Osteoblast (primary cell): Measurements from ENCODE around the gene FLII. TPM values are rescaled to one million over a fixed set of nuclear protein-coding genes. Genes with fewer than 3 reads are reported as not detected.

ENCODE experiments used
- DNase-seq: peaks from one replicate; pipeline ENCODE4 v3.0.0; 2011; ENCODE audit warnings: low spot score, mixed read lengths; ENCODE audit not compliant: insufficient read length; ENCODE audit errors: missing footprints
- H2AFZ ChIP-seq: 2 replicates; pipeline ENCODE4 v1.6.0; 2011; ENCODE audit warnings: mild to moderate bottlenecking, low read length
- H3K27ac ChIP-seq: 2 replicates; pipeline ENCODE4 v1.5.1; 2011; ENCODE audit warnings: mild to moderate bottlenecking, low read depth, low read length, moderate library complexity
- H3K27me3 ChIP-seq: 2 replicates; pipeline ENCODE4 v1.6.0; 2012; ENCODE audit warnings: mild to moderate bottlenecking, control low read depth, inconsistent platforms, low read length, moderate library complexity; ENCODE audit not compliant: insufficient read depth
- H3K36me3 ChIP-seq: 2 replicates; pipeline ENCODE4 v1.5.1; 2011; ENCODE audit warnings: mild to moderate bottlenecking, low read length, control low read depth, moderate library complexity; ENCODE audit not compliant: insufficient read depth
- H3K4me1 ChIP-seq: 2 replicates; pipeline ENCODE4 v1.5.1; 2011; ENCODE audit warnings: mild to moderate bottlenecking, low read length, control low read depth, moderate library complexity; ENCODE audit not compliant: insufficient read depth
- H3K4me2 ChIP-seq: 2 replicates; pipeline ENCODE4 v1.6.0; 2011; ENCODE audit warnings: mild to moderate bottlenecking, low read length; ENCODE audit not compliant: insufficient read depth
- H3K4me3 ChIP-seq: fragments of 200-600 bp; sonication (generic); 3 replicates; pipeline ENCODE4 v1.5.1; 2012; ENCODE audit warnings: mild to moderate bottlenecking, low read length, inconsistent platforms; ENCODE audit not compliant: insufficient read depth
- H3K79me2 ChIP-seq: 2 replicates; pipeline ENCODE4 v1.6.0; 2012; ENCODE audit warnings: mild to moderate bottlenecking, low read length, control low read depth, inconsistent platforms; ENCODE audit not compliant: insufficient read depth
- H3K9me3 ChIP-seq: 2 replicates; pipeline ENCODE4 v1.5.1; 2011; ENCODE audit warnings: low read depth, low read length, control low read depth
- H4K20me1 ChIP-seq: 2 replicates; pipeline ENCODE4 v1.6.0; 2012; ENCODE audit warnings: mild to moderate bottlenecking, low read length, control low read depth; ENCODE audit not compliant: insufficient read depth
- total RNA-seq: library from RNA; depleted of rRNA; stranded (reverse); fragments of >200 nt; gene quantifications from 2 replicates; pipeline ENCODE4 v1.2.3, GENCODE V29; 2012
- TF ChIP-seq, protein P1 (sequence below): IDR thresholded peaks from 2 replicates; pipeline ENCODE4 v1.5.1; 2011; ENCODE audit warnings: mild to moderate bottlenecking, low read depth, low read length, moderate library complexity; ENCODE audit errors: extremely low read depth

FLII gene
- total RNA-seq, 1 donor = 212 TPM

DNA sequence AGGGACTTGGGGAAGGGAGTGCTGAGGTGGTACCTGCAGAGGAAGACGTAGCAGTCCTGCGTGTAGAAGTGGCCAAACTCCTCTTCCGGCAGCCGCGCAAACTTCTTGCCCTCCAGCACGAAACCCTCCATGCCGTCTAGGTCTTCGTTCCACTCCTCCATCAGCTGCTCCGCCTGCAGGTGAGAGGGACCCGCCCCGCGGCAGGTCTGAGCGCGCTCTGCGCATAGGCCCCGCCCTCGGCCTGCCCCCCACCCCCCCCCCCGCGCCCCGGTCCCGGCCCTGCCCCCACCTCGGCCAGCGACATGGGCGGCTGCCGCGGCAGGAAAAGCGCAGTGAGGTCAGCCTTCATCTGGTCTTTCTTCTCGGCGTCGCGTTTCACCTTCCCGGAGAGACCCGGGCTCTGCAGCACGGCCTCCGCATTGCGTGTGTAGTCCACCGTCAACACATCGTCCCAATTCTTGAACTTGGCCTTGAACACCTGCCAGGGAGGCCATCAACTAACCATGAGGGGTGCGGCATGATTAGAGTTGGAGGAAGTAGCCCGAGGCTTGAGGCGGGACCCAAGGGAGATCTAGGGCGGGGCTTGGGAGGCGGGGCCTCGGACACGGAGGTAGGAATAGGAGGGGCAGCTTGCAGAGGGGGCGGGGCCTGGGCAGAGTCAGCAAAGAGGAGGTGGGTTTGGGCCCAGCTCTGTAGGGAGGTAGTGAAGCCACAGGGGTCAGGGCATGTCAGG, 11.5 kb downstream of the FLII start:
- Histone ChIP-seq H3K4me2 (no peak overlapping the region), H3K27ac (no peak overlapping the region), H2AFZ (no peak overlapping the region), H3K36me3 (peaks cover 81% of the 10 kb centered on the region), H4K20me1 (peaks cover 31% of the 10 kb centered on the region), H3K4me3 (no peak overlapping the region), H3K27me3 (no peaks in the 10 kb centered on the region), H3K4me1 (no peaks in the 10 kb centered on the region), H3K9me3 (no peaks in the 10 kb centered on the region), H3K79me2 (no peaks in the 10 kb centered on the region)
- peak; percentile 92 for DNase-seq
- TF ChIP-seq, protein P1, sequence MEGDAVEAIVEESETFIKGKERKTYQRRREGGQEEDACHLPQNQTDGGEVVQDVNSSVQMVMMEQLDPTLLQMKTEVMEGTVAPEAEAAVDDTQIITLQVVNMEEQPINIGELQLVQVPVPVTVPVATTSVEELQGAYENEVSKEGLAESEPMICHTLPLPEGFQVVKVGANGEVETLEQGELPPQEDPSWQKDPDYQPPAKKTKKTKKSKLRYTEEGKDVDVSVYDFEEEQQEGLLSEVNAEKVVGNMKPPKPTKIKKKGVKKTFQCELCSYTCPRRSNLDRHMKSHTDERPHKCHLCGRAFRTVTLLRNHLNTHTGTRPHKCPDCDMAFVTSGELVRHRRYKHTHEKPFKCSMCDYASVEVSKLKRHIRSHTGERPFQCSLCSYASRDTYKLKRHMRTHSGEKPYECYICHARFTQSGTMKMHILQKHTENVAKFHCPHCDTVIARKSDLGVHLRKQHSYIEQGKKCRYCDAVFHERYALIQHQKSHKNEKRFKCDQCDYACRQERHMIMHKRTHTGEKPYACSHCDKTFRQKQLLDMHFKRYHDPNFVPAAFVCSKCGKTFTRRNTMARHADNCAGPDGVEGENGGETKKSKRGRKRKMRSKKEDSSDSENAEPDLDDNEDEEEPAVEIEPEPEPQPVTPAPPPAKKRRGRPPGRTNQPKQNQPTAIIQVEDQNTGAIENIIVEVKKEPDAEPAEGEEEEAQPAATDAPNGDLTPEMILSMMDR = no peak

DNA sequence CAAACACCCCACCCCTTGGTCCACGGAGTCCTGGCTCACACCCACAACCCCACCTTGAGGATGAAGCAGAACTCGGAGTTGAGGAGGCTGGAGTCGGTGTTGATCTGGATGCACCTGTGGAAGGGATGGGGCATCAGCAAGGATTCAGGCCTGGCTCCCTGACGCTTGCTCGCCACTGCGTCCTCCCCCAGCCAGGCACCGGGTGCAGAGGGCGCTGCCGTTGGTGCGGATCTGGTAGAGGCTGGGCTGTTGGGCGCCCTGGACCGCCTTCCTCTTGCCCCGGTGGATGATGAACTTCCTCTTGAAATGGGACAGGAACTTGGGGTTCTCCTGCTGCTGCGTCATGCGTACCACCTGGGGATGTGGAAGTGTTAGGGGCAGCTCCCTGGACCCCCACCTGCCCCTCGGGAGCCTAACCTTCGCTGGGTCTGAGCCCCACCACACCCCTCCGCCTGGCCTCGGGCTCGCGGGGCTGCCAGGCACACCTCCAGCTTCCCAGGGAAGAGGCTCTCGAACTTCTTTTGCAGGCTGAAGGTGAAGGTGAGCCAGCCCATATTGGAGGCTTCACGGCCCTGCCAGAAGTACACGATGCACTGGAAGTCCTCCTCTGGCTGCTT, 12.3 kb downstream of the FLII start:
- no peak overlapping the region for H3K27ac ChIP-seq
- H3K4me3 ChIP-seq = no peak overlapping the region
- no peaks in the 10 kb centered on the region for H3K27me3 ChIP-seq
- H3K9me3 ChIP-seq = no peaks in the 10 kb centered on the region
- no peak overlapping the region for H3K4me2 ChIP-seq
- H4K20me1 ChIP-seq = peaks cover 31% of the 10 kb centered on the region
- no peaks in the 10 kb centered on the region for H3K79me2 ChIP-seq
- TF ChIP-seq, protein P1 = no peak
- DNase-seq = no peak
- H3K36me3 ChIP-seq = peaks cover 78% of the 10 kb centered on the region
- H3K4me1 ChIP-seq = no peaks in the 10 kb centered on the region
- no peak overlapping the region for H2AFZ ChIP-seq

GRCh38 chr17:18245038-18245776, 13.3 kb downstream of the FLII start:
- Histone ChIP-seq H3K4me3 (no peak overlapping the region), H3K4me1 (no peaks in the 10 kb centered on the region), H2AFZ (no peak overlapping the region), H3K36me3 (peaks cover 74% of the 10 kb centered on the region), H3K27me3 (no peaks in the 10 kb centered on the region), H4K20me1 (peaks cover 27% of the 10 kb centered on the region), H3K79me2 (no peaks in the 10 kb centered on the region), H3K4me2 (no peak overlapping the region), H3K9me3 (no peaks in the 10 kb centered on the region), H3K27ac (no peak overlapping the region)
- TF ChIP-seq, protein P1 = no peak
- no peak for DNase-seq
